HEK293 (cell line): Measurements from ENCODE around the gene PTPRK.

Experiments
- CTCF ChIA-PET: fragments of 350-600 bp; formaldehyde crosslinking; extraction: SDS; loops from one replicate; lab custom pipeline; 2021; ENCODE audit warnings: antibody characterized with exemption; lab: Yijun Ruan, JAX
- POLR2A ChIA-PET: fragments of 300-600 bp; formaldehyde crosslinking; extraction: SDS; loops from one replicate; lab custom pipeline; 2020; ENCODE audit warnings: antibody characterized with exemption, inconsistent platforms; lab: Yijun Ruan, JAX
- H3K27ac ChIP-seq: fragments of 200-500 bp; sonication (Bioruptor generic); 2 replicates; pipeline ENCODE4 v1.5.1; 2014; ENCODE audit warnings: low read depth, low read length, control low read depth, inconsistent platforms; ENCODE audit errors: extremely low read depth
- H3K36me3 ChIP-seq, 2 experiments: fragments of 200-500 bp in 1 of 2; sonication (Bioruptor generic) in 1 of 2; 1 replicate in 1 of 2; 2 replicates in 1 of 2; pipeline ENCODE4 v1.5.1; 2014 to 2017; ENCODE audit warnings: inconsistent platforms in 2 of 2, low read length in 2 of 2; ENCODE audit not compliant: control insufficient read depth in 2 of 2, insufficient read depth in 1 of 2
- H3K4me1 ChIP-seq: fragments of 200-500 bp; sonication (Bioruptor generic); 2 replicates; pipeline ENCODE4 v1.5.1; 2014; ENCODE audit warnings: mild to moderate bottlenecking, low read length, inconsistent platforms; ENCODE audit not compliant: control insufficient read depth, insufficient read depth
- H3K4me3 ChIP-seq: 2 replicates; pipeline ENCODE4 v1.5.1; 2011; ENCODE audit warnings: low read depth, mild to moderate bottlenecking, control low read depth, low read length, moderate library complexity
- H3K9me3 ChIP-seq: fragments of 200-500 bp; sonication (Bioruptor generic); 2 replicates; pipeline ENCODE4 v1.5.1; 2014; ENCODE audit warnings: low read depth, low read length, inconsistent platforms; ENCODE audit not compliant: control insufficient read depth, insufficient read depth
- FEZF1 ChIP-seq: fragments of 450-650 bp; formaldehyde crosslinking; IDR thresholded peaks from 2 replicates; pipeline ENCODE4 v1.5.1; 2016; ENCODE audit warnings: missing biosample characterization, missing genetic modification characterization
- MZF1 ChIP-seq: fragments of 450-650 bp; formaldehyde crosslinking; IDR thresholded peaks from 2 replicates; pipeline ENCODE4 v1.5.1; 2017; ENCODE audit warnings: missing biosample characterization, missing genetic modification characterization, borderline replicate concordance
- SP2 ChIP-seq: fragments of 450-650 bp; formaldehyde crosslinking; IDR thresholded peaks from 2 replicates; pipeline ENCODE4 v1.5.1; 2016; ENCODE audit warnings: missing biosample characterization, missing genetic modification characterization
- ZNF221 ChIP-seq: fragments of 450-650 bp; formaldehyde crosslinking; IDR thresholded peaks from 2 replicates; pipeline ENCODE4 v1.5.1; 2017; ENCODE audit warnings: missing biosample characterization, missing genetic modification characterization, borderline replicate concordance
- ZNF335 ChIP-seq: fragments of 450-650 bp; formaldehyde crosslinking; conservative IDR thresholded peaks from 2 replicates; pipeline ENCODE4 v1.5.1; 2016; ENCODE audit warnings: missing biosample characterization, missing genetic modification characterization
- ZNF37A ChIP-seq: fragments of 450-650 bp; IDR thresholded peaks from 2 replicates; pipeline ENCODE4 v1.5.1; 2018; ENCODE audit warnings: missing biosample characterization, missing genetic modification characterization
- ZNF404 ChIP-seq: fragments of 450-650 bp; formaldehyde crosslinking; IDR thresholded peaks from 2 replicates; pipeline ENCODE4 v1.5.1; 2017; ENCODE audit warnings: missing biosample characterization, missing genetic modification characterization
- ZNF416 ChIP-seq: fragments of 450-650 bp; formaldehyde crosslinking; IDR thresholded peaks from 2 replicates; pipeline ENCODE4 v1.5.1; 2016; ENCODE audit warnings: missing biosample characterization, missing genetic modification characterization
- ZNF423 ChIP-seq: fragments of 450-650 bp; formaldehyde crosslinking; IDR thresholded peaks from 2 replicates; pipeline ENCODE4 v1.5.1; 2016; ENCODE audit warnings: missing biosample characterization, missing genetic modification characterization
- ZNF473 ChIP-seq: fragments of 450-650 bp; formaldehyde crosslinking; IDR thresholded peaks from 2 replicates; pipeline ENCODE4 v1.5.1; 2017; ENCODE audit warnings: missing biosample characterization, missing genetic modification characterization
- ZNF529 ChIP-seq: fragments of 450-650 bp; formaldehyde crosslinking; IDR thresholded peaks from 2 replicates; pipeline ENCODE4 v1.5.1; 2017; ENCODE audit warnings: missing genetic modification characterization, missing biosample characterization; ENCODE audit not compliant: insufficient replicate concordance
- ZNF555 ChIP-seq: fragments of 450-650 bp; formaldehyde crosslinking; conservative IDR thresholded peaks from 2 replicates; pipeline ENCODE4 v1.5.1; 2017; ENCODE audit warnings: missing biosample characterization, mild to moderate bottlenecking, missing genetic modification characterization, inconsistent platforms
- ZNF571 ChIP-seq: fragments of 450-650 bp; formaldehyde crosslinking; IDR thresholded peaks from 2 replicates; pipeline ENCODE4 v1.5.0; 2017; ENCODE audit warnings: missing biosample characterization, missing genetic modification characterization
- ZNF585B ChIP-seq: fragments of 450-650 bp; formaldehyde crosslinking; IDR thresholded peaks from 2 replicates; pipeline ENCODE4 v1.5.1; 2016; ENCODE audit warnings: missing biosample characterization, missing genetic modification characterization
- ZNF621 ChIP-seq: fragments of 450-650 bp; formaldehyde crosslinking; IDR thresholded peaks from 2 replicates; pipeline ENCODE4 v1.5.1; 2017; ENCODE audit warnings: missing biosample characterization, missing genetic modification characterization
- ZNF707 ChIP-seq: fragments of 450-650 bp; formaldehyde crosslinking; IDR thresholded peaks from 2 replicates; pipeline ENCODE4 v1.5.1; 2016; ENCODE audit warnings: missing biosample characterization, missing genetic modification characterization
- ZNF777 ChIP-seq: fragments of 450-650 bp; formaldehyde crosslinking; IDR thresholded peaks from 2 replicates; pipeline ENCODE4 v1.5.1; 2017; ENCODE audit warnings: missing biosample characterization, missing genetic modification characterization, borderline replicate concordance
- TF ChIP-seq, protein P1 (sequence below): fragments of 450-650 bp; formaldehyde crosslinking; IDR thresholded peaks from 2 replicates; pipeline ENCODE4 v1.5.1; 2016; ENCODE audit warnings: missing biosample characterization, missing genetic modification characterization, low read depth
- TF ChIP-seq, protein P2 (sequence below): fragments of 450-650 bp; formaldehyde crosslinking; IDR thresholded peaks from 2 replicates; pipeline ENCODE4 v1.5.1; 2017; ENCODE audit warnings: missing biosample characterization, missing genetic modification characterization
- TF ChIP-seq, protein P3 (sequence below): fragments of 450-650 bp; formaldehyde crosslinking; IDR thresholded peaks from 2 replicates; pipeline ENCODE4 v1.5.1; 2016; ENCODE audit warnings: missing biosample characterization, missing genetic modification characterization
- TF ChIP-seq, protein P4 (sequence below): sonication (generic); formaldehyde crosslinking; IDR thresholded peaks from 2 replicates; pipeline ENCODE4 v1.8.1; 2022; ENCODE audit warnings: mild to moderate bottlenecking, moderate library complexity, missing genetic modification reagents
- TF ChIP-seq, protein P5 (sequence below): fragments of 450-650 bp; formaldehyde crosslinking; IDR thresholded peaks from 2 replicates; pipeline ENCODE4 v1.5.1; 2016; ENCODE audit warnings: missing biosample characterization, missing genetic modification characterization, borderline replicate concordance
- TF ChIP-seq, protein P6 (sequence below): fragments of 450-650 bp; formaldehyde crosslinking; IDR thresholded peaks from 2 replicates; pipeline ENCODE4 v1.5.1; 2016; ENCODE audit warnings: missing biosample characterization, missing genetic modification characterization

Gene PTPRK

DNA sequence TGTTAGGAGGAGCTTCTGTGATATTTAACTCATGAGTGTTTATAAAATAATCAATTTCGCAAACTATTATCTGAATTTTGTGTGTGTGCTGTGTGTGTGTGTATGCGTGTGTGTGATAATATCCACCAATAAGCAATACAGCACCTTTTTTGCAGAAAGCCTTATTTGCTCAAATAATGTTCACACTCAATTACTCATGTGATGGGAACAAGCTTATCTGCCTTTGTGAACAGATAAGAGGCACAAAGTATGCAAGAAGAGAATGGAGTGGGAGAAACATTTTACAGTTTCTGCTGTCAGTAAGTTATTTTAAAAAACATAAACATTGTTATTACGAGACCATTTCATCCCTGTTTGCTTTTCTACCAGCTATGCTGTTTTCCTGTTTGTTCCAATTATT is 36.7 kb upstream of the PTPRK start:
- peaks cover 8% of the 10 kb centered on the region; the same call in 1 of the 2 replicates for H3K4me1 ChIP-seq
- H3K4me3 ChIP-seq, result no peak overlapping the region
- TF ChIP-seq ZNF221 (no peak), ZNF335 (tag by site-specific recombination) (no peak), ZNF37A (no peak), SP2 (tag by site-specific recombination) (no peak), ZNF777 (tag by site-specific recombination) (no peak), FEZF1 (tag by site-specific recombination) (peak; percentile 57), ZNF555 (tag by site-specific recombination) (no peak), ZNF423 (tag by site-specific recombination) (no peak), ZNF404 (no peak), ZNF571 (tag by site-specific recombination) (no peak), ZNF416 (tag by site-specific recombination) (no peak), ZNF529 (tag by site-specific recombination) (no peak), ZNF585B (tag by site-specific recombination) (no peak), ZNF473 (tag by site-specific recombination) (no peak)
- TF ChIP-seq, protein P1, sequence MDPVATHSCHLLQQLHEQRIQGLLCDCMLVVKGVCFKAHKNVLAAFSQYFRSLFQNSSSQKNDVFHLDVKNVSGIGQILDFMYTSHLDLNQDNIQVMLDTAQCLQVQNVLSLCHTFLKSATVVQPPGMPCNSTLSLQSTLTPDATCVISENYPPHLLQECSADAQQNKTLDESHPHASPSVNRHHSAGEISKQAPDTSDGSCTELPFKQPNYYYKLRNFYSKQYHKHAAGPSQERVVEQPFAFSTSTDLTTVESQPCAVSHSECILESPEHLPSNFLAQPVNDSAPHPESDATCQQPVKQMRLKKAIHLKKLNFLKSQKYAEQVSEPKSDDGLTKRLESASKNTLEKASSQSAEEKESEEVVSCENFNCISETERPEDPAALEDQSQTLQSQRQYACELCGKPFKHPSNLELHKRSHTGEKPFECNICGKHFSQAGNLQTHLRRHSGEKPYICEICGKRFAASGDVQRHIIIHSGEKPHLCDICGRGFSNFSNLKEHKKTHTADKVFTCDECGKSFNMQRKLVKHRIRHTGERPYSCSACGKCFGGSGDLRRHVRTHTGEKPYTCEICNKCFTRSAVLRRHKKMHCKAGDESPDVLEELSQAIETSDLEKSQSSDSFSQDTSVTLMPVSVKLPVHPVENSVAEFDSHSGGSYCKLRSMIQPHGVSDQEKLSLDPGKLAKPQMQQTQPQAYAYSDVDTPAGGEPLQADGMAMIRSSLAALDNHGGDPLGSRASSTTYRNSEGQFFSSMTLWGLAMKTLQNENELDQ (tag by site-specific recombination), result no peak
- TF ChIP-seq, protein P2, sequence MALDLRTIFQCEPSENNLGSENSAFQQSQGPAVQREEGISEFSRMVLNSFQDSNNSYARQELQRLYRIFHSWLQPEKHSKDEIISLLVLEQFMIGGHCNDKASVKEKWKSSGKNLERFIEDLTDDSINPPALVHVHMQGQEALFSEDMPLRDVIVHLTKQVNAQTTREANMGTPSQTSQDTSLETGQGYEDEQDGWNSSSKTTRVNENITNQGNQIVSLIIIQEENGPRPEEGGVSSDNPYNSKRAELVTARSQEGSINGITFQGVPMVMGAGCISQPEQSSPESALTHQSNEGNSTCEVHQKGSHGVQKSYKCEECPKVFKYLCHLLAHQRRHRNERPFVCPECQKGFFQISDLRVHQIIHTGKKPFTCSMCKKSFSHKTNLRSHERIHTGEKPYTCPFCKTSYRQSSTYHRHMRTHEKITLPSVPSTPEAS (tag by site-specific recombination), result 0 out of 2 replicates have a peak, but pooled peaks have one; percentile 33
- TF ChIP-seq, protein P3, sequence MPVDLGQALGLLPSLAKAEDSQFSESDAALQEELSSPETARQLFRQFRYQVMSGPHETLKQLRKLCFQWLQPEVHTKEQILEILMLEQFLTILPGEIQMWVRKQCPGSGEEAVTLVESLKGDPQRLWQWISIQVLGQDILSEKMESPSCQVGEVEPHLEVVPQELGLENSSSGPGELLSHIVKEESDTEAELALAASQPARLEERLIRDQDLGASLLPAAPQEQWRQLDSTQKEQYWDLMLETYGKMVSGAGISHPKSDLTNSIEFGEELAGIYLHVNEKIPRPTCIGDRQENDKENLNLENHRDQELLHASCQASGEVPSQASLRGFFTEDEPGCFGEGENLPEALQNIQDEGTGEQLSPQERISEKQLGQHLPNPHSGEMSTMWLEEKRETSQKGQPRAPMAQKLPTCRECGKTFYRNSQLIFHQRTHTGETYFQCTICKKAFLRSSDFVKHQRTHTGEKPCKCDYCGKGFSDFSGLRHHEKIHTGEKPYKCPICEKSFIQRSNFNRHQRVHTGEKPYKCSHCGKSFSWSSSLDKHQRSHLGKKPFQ (tag by site-specific recombination), result 0 out of 2 replicates have a peak, but pooled peaks have one; percentile 33
- TF ChIP-seq, all 188 proteins: peak for 3
- ChIA-PET POLR2A (no interaction called here), CTCF (no interaction called here)
- Histone ChIP-seq H3K36me3 (no peaks in the 10 kb centered on the region), H3K9me3 (no peaks in the 10 kb centered on the region), H3K27ac (no peak overlapping the region)

DNA sequence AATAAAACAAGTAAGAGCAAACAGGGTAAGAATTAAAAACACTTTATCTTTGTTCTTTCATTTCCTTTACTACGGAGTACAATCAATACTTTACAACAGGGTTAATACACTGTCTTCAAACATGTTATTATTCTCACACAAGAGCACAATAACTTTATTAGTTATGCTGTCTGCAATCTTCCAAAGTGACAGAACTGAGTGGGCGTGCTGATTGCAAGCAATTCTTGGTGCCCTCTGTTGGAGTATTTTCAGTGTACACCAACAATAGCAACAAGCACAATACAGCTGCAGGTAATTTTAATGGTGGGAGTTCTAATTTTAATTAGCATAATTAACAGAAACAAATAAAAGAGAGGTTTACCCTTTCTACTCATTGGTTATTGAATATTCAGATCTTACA is 33.9 kb upstream of the PTPRK start:
- CTCF ChIA-PET, result interaction anchor here (0.7 kb wide), 1 partner anchor 23 kb away, joined by 4 read pairs; no protein-coding TSS in a partner anchor
- POLR2A ChIA-PET, result no interaction called here
- TF ChIP-seq, protein P4, sequence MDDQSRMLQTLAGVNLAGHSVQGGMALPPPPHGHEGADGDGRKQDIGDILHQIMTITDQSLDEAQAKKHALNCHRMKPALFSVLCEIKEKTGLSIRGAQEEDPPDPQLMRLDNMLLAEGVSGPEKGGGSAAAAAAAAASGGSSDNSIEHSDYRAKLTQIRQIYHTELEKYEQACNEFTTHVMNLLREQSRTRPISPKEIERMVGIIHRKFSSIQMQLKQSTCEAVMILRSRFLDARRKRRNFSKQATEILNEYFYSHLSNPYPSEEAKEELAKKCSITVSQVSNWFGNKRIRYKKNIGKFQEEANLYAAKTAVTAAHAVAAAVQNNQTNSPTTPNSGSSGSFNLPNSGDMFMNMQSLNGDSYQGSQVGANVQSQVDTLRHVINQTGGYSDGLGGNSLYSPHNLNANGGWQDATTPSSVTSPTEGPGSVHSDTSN (CRISPR knock-in tag), result no peak
- TF ChIP-seq, protein P5, sequence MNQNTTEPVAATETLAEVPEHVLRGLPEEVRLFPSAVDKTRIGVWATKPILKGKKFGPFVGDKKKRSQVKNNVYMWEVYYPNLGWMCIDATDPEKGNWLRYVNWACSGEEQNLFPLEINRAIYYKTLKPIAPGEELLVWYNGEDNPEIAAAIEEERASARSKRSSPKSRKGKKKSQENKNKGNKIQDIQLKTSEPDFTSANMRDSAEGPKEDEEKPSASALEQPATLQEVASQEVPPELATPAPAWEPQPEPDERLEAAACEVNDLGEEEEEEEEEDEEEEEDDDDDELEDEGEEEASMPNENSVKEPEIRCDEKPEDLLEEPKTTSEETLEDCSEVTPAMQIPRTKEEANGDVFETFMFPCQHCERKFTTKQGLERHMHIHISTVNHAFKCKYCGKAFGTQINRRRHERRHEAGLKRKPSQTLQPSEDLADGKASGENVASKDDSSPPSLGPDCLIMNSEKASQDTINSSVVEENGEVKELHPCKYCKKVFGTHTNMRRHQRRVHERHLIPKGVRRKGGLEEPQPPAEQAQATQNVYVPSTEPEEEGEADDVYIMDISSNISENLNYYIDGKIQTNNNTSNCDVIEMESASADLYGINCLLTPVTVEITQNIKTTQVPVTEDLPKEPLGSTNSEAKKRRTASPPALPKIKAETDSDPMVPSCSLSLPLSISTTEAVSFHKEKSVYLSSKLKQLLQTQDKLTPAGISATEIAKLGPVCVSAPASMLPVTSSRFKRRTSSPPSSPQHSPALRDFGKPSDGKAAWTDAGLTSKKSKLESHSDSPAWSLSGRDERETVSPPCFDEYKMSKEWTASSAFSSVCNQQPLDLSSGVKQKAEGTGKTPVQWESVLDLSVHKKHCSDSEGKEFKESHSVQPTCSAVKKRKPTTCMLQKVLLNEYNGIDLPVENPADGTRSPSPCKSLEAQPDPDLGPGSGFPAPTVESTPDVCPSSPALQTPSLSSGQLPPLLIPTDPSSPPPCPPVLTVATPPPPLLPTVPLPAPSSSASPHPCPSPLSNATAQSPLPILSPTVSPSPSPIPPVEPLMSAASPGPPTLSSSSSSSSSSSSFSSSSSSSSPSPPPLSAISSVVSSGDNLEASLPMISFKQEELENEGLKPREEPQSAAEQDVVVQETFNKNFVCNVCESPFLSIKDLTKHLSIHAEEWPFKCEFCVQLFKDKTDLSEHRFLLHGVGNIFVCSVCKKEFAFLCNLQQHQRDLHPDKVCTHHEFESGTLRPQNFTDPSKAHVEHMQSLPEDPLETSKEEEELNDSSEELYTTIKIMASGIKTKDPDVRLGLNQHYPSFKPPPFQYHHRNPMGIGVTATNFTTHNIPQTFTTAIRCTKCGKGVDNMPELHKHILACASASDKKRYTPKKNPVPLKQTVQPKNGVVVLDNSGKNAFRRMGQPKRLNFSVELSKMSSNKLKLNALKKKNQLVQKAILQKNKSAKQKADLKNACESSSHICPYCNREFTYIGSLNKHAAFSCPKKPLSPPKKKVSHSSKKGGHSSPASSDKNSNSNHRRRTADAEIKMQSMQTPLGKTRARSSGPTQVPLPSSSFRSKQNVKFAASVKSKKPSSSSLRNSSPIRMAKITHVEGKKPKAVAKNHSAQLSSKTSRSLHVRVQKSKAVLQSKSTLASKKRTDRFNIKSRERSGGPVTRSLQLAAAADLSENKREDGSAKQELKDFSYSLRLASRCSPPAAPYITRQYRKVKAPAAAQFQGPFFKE (tag by site-specific recombination), result no peak
- TF ChIP-seq ZNF621 (tag by site-specific recombination) (no peak), MZF1 (tag by site-specific recombination) (no peak), ZNF707 (tag by site-specific recombination) (no peak)
- TF ChIP-seq, protein P6, sequence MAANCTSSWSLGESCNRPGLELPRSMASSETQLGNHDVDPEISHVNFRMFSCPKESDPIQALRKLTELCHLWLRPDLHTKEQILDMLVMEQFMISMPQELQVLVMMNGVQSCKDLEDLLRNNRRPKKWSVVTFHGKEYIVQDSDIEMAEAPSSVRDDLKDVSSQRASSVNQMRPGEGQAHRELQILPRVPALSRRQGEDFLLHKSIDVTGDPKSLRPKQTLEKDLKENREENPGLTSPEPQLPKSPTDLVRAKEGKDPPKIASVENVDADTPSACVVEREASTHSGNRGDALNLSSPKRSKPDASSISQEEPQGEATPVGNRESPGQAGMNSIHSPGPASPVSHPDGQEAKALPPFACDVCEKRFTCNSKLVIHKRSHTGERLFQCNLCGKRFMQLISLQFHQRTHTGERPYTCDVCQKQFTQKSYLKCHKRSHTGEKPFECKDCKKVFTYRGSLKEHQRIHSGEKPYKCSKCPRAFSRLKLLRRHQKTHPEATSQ, result no peak

More for the DNA sequence above, 33.9 kb upstream of the PTPRK start:
- Histone ChIP-seq H3K9me3 (no peaks in the 10 kb centered on the region), H3K27ac (no peak overlapping the region), H3K4me3 (no peak overlapping the region), H3K4me1 (peaks cover 8% of the 10 kb centered on the region; the same call in 1 of the 2 replicates), H3K36me3 (no peaks in the 10 kb centered on the region)
